ENCODE data around the gene GPR4. TPM values are rescaled to one million over a fixed set of nuclear protein-coding genes. Genes with fewer than 3 reads are reported as not detected.

GPR4 gene
- total RNA-seq, 1 experiment from 2014 or later = 0.07 TPM

GRCh38 chr19:45646345-45646698, 44.3 kb upstream of the GPR4 start:
- H4K20me1 ChIP-seq (ENCODE audit: control insufficient read depth, insufficient read depth, insufficient read length) = no peaks in the 10 kb centered on the region
- peak overlapping the region; percentile 29 for H3K4me2 ChIP-seq (ENCODE audit: insufficient read depth, insufficient read length, low read length)
- no peak overlapping the region for H3K27ac ChIP-seq (ENCODE audit: insufficient read length, low read depth, low read length)
- H3K27me3 Mint-ChIP-seq (ENCODE audit: low read depth) = peaks cover 15% of the 10 kb centered on the region
- peaks cover 22 to 30% of the 10 kb centered on the region in 2 experiments for H3K4me1 Mint-ChIP-seq
- no peak overlapping the region for H3K18ac ChIP-seq (ENCODE audit: insufficient read length, low read depth, low read length)
- WGBS (ENCODE audit: extremely low coverage, insufficient read length, low lambda C conversion rate) = no CpG with 5 or more reads among the region's 9 CpGs
- H2AK5ac ChIP-seq (ENCODE audit: insufficient read length, low read length) = no peak overlapping the region
- no peak overlapping the region for H2BK12ac ChIP-seq (ENCODE audit: insufficient read length, low read depth, low read length)
- H3K9ac ChIP-seq (ENCODE audit: extremely low read depth, insufficient read length, low read length) = no peak overlapping the region
- H3K4me3 Mint-ChIP-seq = peak overlapping the region; percentile 63 to 87
- peaks cover 3 to 6% of the 10 kb centered on the region in 2 experiments; a peak in 3 of 5 replicates for H3K9me3 Mint-ChIP-seq
- H3K23me2 ChIP-seq (ENCODE audit: insufficient read length, low read depth, low read length, poor library complexity, severe bottlenecking) = peaks cover 12% of the 10 kb centered on the region
- H3K23ac ChIP-seq (ENCODE audit: insufficient read length, low read depth, low read length) = no peak overlapping the region
- no peak overlapping the region for H2BK5ac ChIP-seq (ENCODE audit: insufficient read length, low read length)
- no peak overlapping the region for H2BK15ac ChIP-seq (ENCODE audit: low read depth, low read length)
- no peak overlapping the region; a peak in 1 of 7 replicates for H3K27ac Mint-ChIP-seq
- no peak for DNase-seq
- peaks cover 3% of the 10 kb centered on the region; the same call in 1 of the 2 replicates for H3K4me1 ChIP-seq (ENCODE audit: insufficient read depth, low read length)
- H4K8ac ChIP-seq (replicated peaks; ENCODE audit: insufficient read length, low read depth, low read length) = no peak overlapping the region
- no peaks in the 10 kb centered on the region for H3K27me3 ChIP-seq (ENCODE audit: insufficient read depth, low read length)
- H3K4ac ChIP-seq (ENCODE audit: low read depth, low read length) = no peak overlapping the region
- H3K56ac ChIP-seq (ENCODE audit: insufficient read length, low read depth, low read length) = no peak overlapping the region
- H2AFZ ChIP-seq (ENCODE audit: low read length) = peak overlapping the region; percentile 43
- H2BK120ac ChIP-seq (ENCODE audit: low read depth, low read length, poor library complexity, severe bottlenecking) = no peak overlapping the region
- TF ChIP-seq CTCF (conservative IDR thresholded peaks at IDR 0.05) = no peak
- no peak overlapping the region for H4K91ac ChIP-seq (ENCODE audit: insufficient read length, low read depth, low read length)
- H2BK20ac ChIP-seq (ENCODE audit: low read depth, low read length, poor library complexity, severe bottlenecking) = no peak overlapping the region
- H3K79me1 ChIP-seq (ENCODE audit: insufficient read depth, low read depth, low read length, poor library complexity, severe bottlenecking) = no peaks in the 10 kb centered on the region
- H3K9me3 ChIP-seq (ENCODE audit: control insufficient read depth, low read depth, low read length) = no peaks in the 10 kb centered on the region
- H3T11ph ChIP-seq (ENCODE audit: low read length) = no peak overlapping the region
- no peak overlapping the region for H4K5ac ChIP-seq (ENCODE audit: insufficient read length, low read depth, low read length)
- no peak overlapping the region for H3K14ac ChIP-seq (ENCODE audit: insufficient read depth, low read length)
- H3K79me2 ChIP-seq (ENCODE audit: insufficient read depth, low read length) = no peaks in the 10 kb centered on the region
- no peaks in the 10 kb centered on the region for H3K36me3 Mint-ChIP-seq (ENCODE audit: insufficient read depth in 1 of 3, low read depth in 3 of 3)
